ENCODE data around the gene OR13J1.
"Not testable (repeated sequence)": the region's sequence is repeated elsewhere in the genome, so short reads cannot be mapped to it uniquely, and the experiment has no call there.

DNA sequence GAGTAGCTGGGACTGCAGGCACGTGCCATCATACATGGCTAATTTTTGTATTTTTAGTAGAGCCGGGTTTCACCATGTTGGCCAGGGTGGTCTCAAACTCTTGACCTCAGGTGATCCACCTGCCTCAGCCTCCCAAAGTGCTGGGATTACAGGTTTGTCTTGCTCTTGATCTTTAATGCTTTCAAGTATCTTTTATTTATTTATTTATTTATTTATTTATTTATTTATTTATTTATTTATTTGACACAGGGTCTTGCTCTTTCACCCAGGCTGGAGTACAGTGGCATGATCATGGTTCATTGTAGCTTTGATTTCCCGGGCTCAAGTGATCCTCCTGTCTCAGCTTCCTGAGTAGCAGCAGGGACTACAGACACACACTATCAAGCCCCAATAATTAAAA, 14.7 kb upstream of the OR13J1 start:
- not testable (repeated sequence) for TF ChIP-seq EZH2 (IDR thresholded peaks at IDR 0.05; ENCODE audit: borderline replicate concordance, low read length)
- TF ChIP-seq, protein P1, sequence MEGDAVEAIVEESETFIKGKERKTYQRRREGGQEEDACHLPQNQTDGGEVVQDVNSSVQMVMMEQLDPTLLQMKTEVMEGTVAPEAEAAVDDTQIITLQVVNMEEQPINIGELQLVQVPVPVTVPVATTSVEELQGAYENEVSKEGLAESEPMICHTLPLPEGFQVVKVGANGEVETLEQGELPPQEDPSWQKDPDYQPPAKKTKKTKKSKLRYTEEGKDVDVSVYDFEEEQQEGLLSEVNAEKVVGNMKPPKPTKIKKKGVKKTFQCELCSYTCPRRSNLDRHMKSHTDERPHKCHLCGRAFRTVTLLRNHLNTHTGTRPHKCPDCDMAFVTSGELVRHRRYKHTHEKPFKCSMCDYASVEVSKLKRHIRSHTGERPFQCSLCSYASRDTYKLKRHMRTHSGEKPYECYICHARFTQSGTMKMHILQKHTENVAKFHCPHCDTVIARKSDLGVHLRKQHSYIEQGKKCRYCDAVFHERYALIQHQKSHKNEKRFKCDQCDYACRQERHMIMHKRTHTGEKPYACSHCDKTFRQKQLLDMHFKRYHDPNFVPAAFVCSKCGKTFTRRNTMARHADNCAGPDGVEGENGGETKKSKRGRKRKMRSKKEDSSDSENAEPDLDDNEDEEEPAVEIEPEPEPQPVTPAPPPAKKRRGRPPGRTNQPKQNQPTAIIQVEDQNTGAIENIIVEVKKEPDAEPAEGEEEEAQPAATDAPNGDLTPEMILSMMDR (conservative IDR thresholded peaks at IDR 0.05 in 1 of 2, IDR thresholded peaks at IDR 0.05 in 1 of 2; ENCODE audit: extremely low read depth in 1 of 2, insufficient read depth in 1 of 2, low read depth in 1 of 2, low read length in 2 of 2), result not testable (repeated sequence)
